Activated T-cell treated with anti-CD3 and anti-CD28 coated beads for 48 hours (primary cell): Measurements from ENCODE around the gene LPAR1.

Experiments used
- DNase-seq: peaks from one replicate; pipeline ENCODE4 v3.0.0-alpha.2; 2020; ENCODE audit warnings: low read depth

Gene LPAR1

DNA sequence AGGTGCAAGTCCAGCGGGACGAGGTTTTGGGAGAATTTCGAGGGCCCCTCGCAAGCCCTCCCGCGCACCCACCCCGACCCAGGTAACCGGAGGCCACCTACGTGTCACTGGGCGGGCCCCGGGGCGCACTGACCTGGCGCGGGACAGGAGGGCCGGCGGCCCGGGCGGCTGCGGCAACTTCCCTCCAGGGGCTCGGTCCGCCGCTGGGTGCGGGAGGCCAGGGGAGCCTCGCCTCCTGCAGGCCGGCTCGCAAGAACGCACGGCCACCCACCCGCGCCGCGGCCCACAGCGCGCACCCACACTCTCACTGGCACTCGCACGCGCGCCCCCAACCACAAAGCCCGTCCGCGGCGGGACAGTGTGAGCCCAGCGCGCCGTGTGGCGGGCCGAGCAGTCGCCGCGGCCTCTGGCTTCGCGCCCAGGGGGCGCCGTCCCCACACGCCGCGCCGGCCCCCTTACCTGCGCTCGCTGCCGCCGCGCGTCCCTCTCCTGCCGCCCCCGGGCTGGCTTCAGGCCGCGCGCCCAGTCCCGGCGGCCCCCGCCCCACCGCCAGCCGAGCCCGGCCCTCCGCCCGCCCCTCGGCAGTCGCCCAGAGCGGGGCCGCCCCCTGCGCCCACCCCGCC is 451 bp downstream of the LPAR1 start:
- no peak for DNase-seq

DNA sequence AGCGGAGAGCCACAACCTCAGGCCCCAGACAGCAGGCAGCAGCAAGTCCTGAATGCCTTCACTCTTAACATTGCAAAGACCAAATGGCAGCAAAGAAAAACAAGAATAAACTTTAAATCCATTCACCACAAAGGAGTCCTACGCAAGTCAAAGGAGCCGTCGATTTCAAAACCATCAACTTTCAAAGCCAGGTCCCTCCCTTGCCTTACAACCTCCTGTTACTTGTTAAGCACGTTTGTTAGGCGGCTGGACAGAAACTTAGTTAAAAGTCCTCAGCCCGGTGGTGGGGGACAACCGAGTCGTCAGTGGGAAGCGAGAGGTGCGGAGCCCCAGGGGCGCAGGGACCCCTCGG is 938 bp downstream of the LPAR1 start:
- no peak for DNase-seq

DNA sequence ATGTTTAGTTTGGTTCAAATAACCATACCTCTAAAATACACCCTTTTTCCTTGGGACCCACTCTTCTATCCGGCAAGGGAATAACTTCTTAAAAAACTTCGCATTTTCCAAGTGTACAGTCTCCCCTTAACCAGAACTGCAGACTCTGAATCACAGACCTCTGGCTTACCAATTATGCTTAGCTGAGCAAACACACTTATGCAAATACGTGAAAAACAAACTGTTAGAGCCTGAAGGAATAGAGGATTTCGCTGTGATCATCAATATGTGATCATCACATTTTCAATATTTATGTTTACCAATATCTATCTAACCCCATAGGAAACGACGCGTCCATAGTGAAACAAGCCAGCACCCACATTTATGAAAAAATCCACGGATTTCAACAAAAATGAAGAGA is 1.3 kb downstream of the LPAR1 start:
- DNase-seq = no peak

DNA sequence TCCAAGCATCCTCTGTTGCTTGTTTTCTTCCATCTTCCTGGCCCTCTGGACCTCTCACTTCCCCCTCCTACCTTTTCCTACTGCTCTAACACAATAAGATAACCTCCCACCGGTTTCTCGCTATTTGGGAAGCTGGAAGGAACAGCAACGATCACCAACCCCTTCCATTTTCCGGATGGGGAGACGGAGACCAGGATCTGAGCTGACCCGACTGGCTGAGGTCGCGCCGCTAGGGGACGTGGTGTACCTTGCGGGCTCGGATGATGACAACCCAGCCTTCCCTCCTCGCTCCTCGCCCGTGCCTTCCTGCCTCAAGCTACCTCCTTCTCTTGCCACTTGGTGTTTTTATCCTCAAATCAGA is 1.9 kb downstream of the LPAR1 start:
- no peak for DNase-seq

DNA sequence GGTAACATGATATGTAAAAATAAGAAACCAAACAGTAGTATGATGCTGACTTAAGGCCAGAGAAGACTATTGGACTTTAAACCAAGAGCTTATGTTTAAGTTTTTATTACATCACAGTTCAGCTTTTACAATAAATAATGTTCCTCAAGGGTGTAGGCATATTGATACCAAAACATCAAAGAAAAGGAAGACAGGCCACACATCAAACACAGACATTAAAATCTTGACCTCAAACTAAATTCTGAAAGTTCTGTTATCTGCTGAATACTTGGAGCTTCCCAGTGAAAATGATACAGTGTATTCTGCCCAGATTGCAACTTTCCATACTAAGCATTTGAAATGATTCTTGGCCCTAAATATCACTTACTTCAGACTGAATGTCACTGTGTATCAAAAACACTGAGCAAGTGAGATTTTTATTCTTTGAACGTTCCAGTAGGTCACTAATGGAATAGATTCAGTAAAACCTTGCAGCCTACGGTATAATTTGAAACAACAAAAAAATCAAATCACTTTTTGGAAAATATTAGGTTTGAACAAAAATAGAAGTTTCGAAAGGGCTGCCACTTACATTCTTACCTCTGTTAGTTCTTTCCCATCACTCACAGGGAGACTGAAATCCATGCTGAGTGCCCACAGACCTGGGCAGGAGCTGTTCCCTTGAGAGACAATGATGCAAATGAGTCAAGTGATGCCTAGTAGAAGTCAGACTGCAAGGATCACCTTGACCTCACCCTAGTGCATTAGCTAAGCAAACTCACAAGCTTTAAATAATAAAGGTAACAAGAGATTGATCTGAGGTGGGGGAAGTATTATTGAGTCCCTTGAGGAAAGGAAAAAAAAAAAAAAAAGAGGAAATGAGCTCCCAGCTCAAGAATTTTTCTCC is 2.5 kb downstream of the LPAR1 start:
- no peak for DNase-seq

DNA sequence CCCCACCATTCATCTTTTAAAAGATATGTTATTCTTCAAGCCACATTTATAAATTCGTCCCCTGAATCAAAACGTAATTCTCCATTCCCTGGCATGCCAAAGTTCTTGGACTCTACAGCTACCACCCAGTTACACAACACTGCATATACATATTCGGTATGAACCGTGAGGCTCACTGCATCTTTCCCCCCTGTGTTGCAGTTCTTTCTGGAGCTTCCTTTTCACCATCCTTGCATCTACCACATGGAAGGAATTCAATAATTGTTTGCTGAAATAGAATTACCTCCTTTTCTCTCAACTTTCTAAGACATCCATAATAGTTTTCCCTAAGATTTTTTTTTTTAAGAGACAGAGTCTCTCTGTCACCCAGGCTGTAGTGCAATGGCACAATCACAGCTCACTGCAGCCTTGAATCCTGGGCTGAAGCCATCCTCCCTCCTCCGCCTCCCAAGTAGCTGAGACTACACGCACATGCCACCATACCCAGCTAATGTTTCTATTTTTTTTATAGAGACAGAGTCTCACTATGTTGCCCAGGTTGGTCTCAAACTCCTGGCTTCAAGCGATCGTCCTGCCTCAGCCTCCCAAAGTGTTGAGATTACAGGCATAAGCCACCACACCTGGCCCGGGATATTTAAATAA is 3.3 kb downstream of the LPAR1 start:
- DNase-seq = no peak

DNA sequence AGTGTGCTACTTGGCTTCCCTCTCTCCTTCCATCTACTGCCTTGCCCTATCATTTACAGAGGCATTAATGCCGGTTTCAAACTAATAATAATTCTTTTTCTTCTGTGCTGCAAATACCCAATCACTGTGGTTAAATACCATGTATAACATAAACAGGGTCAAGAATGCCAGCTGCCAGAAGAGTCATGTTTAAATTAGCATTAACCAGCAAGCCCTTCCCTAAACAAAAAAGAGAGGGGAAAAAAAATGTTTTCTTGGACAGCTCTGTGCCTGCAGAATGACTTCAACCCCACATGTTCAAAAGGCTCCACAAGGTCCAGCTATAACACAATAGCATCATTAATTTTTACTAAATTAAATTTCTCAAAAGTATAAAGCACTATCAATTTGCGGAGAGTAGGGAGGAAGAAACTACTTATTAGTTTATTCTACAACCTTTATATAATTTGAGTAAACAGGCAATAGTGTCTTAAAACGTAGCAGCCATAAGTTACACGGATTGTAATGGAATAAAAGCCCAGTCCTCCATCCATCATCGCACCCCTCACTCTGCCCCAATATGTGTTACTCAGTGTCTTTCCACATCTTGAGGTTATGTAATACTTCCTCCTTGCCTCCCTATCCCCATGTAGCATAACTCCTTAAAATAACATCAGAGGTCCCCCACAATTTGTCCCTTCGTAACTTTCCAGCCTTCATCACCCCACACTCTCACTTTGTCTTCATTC is 3.9 kb downstream of the LPAR1 start:
- DNase-seq = no peak

DNA sequence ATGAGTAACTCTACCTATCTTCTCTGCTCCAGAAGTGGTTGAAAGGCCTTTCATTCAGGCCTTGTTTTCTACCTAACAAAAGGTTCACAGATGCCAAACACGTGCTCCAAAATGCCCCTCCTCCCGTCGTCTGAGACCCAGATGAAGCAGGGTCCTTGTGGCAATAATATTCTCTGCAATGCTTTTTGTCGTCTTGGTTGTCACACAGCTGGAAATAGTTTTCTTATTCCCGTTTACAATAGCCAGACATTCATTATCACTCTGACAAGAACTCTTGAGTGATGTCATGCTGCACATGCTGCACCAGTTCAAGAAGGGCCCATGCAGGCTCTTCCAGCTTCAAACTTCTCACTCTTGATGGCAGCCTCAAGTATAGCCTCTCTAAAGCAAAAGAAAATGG is 7.8 kb downstream of the LPAR1 start:
- DNase-seq = no peak

DNA sequence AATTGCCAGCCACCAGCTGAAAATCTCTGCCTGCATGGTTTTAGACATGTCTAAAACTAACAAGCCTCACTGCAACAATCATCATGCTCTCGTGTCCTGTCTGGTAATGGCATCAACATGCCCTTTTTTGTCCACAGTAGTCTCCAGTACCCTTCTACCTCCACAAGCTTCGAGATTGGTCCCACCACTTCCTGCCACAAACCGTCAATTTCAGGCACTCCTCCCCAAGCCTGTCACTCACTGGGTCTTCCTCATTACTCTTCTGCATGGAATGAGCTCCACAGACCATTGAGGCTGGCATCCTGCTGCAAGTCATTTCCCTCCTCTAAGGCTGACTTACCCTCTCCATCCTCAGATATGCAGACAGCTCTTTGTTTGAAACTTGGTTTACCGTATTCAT is 9.0 kb downstream of the LPAR1 start:
- no peak for DNase-seq

DNA sequence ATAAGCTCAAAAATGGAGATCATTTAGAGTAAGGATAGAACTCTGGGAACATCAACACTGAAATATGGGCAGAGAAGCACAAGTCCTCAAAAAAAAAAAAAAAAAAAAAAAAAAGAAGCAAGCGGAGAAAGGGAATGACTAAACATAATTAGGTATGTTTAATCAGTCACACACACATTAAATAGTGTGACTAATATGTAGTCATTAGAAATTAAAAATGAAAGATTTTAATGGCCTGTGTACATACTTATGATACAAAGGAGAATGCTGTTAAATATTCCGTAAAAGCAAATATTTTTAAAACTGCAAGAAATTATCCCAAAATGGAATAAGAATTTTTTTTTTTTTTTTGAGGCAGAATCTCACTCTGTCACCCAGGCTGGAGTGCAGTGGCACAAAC is 10.5 kb downstream of the LPAR1 start:
- no peak for DNase-seq

DNA sequence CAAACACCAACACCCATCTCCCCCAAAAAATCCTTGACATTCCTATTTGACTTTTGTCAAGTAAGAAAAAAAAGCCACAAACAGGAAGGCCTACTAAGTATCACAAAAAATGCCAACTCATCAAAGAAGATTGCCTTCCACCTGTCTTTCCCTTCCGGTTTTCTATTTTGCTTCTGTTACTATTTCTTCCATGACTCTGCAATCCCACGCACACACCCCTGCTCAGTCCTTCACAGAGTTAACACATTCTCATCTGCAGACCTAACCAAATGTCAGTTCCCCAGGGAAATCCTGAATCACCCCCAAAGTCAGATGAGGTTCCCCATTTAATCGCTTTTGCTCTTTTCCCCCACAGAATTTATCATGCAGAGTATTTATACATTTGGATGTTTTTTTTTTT is 15.1 kb downstream of the LPAR1 start:
- DNase-seq = no peak

DNA sequence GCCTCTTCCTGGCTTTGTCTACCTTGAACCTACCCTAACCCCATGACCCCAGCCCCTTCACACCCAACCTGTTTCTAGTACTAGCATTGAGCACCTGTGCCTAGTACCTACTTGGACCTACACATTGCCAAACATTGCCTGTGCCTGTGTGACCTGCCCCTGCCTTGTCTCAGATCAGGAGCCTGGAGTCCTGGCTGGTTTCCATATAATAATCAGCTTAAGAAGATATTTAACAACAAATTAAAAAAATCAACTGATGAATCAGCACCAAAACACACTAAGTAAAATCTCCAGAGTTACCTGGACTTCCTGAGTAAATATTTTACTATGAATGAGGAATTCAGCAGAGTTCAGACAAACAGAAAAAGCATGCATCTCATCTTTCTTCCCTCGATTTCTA is 17.7 kb downstream of the LPAR1 start:
- DNase-seq = no peak

DNA sequence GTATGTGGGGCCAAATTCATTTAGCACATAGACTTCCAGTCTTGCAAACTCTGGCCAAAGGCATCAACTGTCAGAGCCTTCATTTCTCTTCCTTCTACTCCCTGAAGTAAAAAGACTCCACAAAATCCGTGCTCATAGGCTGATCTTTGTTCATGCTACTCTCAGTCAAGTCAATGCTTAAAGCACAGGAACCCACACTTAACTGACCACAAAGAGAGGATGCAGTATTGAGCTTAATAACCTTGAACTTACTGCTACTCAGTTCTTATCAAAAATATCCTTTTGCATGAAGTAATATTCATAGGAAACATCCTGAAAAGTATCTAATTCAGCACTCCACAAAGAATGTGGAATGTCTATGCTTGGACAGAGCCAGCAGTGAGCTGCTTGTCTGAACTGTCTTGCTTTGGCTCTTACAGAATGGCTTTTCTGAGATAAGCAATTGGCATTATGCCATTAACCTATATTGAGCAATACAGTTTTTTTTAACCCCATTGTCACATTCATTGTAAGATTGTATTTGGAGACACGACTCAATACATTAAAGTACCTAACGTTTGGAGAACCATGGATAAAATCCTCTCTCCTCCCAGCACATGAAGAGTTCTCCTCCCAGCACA is 21.7 kb downstream of the LPAR1 start:
- no peak for DNase-seq

DNA sequence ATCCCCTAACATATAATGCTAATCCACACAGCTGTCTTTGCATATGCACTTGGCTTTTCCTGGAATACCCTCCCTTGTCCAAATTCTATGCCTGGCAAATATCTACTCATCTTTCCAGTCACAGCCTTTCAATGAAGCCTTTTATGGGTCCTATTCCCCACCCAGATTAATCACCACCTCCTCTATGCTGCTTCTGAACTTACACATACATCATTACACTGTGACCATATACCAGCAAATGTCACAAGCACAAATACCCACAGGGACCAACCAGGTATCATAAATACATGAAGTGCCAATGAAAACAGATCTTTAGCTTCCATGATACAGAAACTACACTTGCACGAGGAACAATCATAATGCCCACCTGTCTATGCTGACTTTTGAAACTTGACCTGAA is 22.3 kb downstream of the LPAR1 start:
- no peak for DNase-seq

DNA sequence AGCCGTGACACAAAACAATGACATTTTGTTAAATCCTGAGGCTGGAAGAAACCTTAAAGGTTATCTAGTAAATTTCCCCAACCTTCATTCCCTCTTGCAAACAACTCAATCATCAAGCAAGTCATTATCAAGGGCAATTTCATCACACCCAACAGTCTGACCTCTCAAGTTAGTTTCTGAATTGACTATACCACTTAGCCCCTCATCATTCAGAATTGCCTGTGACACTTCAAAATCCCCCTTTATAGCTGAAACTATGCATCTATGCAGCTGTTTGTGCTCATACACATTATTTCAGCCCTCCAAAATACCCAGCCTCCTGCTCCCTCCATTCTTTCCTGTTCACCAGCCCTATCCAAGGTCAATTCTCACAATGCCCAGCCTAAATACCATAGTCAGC is 24.6 kb downstream of the LPAR1 start:
- no peak for DNase-seq

DNA sequence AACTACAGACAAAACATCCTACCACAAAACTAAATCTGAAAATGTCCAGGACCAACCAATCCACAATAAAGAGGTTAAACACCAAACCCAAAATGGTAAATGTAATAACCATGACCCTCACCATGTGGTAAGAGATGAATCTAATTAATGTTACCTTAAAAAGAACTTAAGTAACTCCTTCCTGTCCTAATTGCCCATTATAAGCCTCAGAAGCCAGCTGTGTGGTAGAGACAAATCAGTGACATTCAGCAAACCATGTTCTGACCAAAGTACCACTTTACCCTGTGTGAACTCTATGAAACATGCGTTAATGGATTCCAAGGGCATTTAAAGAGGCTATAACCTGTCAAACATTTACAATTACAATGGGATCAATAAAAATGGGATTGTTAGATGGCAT is 25.0 kb downstream of the LPAR1 start:
- no peak for DNase-seq

DNA sequence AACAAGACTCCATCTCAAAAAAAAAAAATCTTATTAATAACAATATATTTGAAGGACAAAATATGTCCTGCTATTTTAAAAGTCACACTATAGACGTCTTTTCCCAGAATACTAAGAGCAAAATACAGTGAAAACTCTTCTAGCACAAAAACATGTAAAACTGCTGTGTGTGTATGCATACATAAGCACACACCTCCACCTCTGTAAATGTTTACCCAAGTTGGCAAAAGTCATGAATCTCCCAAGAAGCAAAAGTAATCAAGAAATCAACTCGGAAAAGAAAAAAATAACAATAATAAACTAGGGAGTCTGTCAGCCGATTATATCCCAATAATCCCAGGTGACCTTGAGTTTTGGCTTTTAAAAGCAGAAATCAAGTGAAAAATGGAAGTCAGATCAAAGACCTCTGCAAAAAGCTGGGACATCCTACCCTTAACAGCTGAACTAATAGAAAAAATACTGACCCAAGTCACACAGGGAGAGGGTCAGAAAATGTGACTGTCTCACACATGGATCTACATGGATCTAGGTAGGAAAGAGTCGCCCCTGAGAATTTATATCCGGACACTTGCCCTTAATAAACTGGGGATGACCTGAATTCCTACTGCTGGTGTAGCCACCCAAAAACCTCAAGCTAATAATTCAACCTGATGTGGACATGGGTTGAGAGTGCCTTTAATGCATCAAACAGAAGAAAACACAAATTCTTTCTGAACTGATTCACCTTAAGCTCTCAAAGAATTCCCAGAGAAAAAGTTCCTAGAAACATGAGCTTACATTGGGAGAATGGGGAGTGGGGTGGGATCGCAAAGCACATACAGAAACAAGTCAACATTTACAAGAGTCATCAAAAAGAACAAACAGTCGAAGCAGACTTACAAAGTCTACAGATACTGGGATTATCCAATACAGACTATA is 29.9 kb downstream of the LPAR1 start:
- DNase-seq = no peak

DNA sequence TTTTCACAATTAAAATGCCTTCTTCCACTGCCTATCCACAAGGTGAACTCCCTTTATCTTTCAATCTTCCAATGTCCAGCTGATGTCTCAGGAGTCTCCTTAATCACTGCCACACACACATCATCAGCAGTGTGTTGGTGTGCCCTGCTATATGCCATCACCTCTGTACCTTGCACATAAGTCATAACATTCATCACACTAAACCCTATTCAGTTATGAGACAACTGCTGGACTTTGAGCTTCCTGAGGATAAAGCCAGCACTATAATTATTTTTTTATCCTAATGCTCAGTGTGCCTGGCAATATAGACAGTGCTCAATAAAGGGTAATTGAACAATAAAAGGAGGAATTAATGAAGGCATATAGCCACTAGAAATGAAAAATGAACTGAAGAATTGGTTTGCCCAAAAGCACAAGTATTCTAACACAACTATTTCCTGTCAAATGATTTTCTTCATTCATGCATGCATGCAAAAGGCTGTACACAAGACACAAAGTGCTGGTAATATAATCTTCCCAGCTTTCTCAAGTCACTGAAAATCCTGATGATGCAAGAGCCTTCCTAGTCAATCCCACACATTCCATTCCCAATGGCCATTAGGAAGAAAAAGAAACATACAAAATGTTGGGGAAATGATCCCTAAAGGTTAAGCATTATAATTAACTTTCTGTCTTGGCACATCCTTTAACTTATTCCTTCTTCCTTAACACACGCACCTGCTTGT is 32.4 kb downstream of the LPAR1 start:
- no peak for DNase-seq

DNA sequence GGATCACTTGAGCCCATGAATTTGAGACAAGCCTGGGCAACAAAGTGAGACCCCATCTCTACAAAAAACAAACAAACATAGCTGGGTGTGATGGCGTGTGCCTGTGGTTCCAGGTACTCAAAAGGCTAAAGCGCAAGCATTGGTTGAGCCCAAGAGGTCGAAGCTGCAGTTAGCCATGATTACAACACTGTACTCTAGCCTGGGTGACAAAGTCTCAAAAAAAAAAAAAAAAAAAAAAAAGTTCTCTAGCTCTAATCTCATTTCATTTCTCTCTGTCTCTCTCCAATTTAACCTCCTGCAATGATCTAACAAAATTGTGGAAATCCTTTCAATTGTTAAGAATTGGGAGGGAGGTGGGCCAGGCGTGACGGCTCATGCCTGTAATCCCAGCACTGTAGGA is 33.3 kb downstream of the LPAR1 start:
- DNase-seq = no peak

DNA sequence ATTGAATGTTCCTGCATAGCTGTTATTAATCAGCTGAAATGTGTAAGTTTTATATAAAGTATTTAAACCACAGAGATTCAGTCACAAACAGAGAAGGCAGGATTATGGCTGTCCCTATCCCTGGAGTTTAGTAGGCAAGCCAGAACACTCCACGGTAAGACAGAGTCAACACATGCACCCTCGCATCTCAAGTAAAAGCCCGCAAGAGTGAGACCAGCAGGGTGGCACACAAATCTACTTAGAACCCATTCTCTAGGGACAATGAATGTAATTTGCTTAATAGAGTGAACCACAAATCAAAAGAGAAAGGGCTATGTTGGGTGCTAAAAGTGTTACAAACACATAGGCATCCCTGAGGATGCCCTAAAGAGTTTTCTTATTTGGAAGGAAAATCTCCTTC is 35.1 kb downstream of the LPAR1 start:
- DNase-seq = no peak

DNA sequence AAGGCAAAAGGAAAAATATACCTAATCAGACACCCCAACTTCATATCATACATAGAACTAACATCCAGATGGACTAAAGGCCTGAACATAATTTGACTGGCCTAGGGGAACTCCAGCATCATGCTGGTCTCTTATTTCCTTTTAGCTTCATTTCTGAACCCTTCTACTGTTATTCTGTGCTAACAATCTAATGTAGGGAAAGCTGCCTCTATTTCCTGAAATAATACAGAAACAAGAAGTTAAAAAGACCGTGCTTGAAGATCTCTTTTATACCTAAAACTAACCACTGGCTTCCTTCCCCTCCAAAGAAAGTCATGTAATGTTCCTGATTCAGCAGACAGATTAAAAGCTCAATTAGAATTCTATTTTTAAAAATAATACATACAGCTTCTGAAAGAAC is 36.7 kb downstream of the LPAR1 start:
- no peak for DNase-seq
